ENCODE data around the gene NTSR1. TPM values are rescaled to one million over a fixed set of nuclear protein-coding genes. Genes with fewer than 3 reads are reported as not detected.

Gene NTSR1
- total and polyA plus RNA-seq, 2 experiments from 2014 or later, result 0.15 to 1.4 TPM

GRCh38 chr20:62659488-62660239 lies 49.0 kb upstream of the NTSR1 start (continued):
- TF ChIP-seq CTCF (conservative IDR thresholded peaks at IDR 0.05; ENCODE audit: low read depth in 2 of 2) (no peak), NANOG (IDR thresholded peaks at IDR 0.05; ENCODE audit: borderline replicate concordance) (no peak), JUNB (IDR thresholded peaks at IDR 0.05; ENCODE audit: unreplicated experiment) (no peak), STAT1 (IDR thresholded peaks at IDR 0.05; ENCODE audit: unreplicated experiment) (no peak), REST (IDR thresholded peaks at IDR 0.05; ENCODE audit: unreplicated experiment) (no peak)

GRCh38 chr20:62660240-62660615 lies 48.4 kb upstream of the NTSR1 start:
- Mint-ChIP-seq H3K27ac (no peak overlapping the region), H3K4me3 (no peak overlapping the region)
- no peak overlapping the region for H3K27ac ChIP-seq (ENCODE audit: low read depth)
- TF ChIP-seq EZH2phosphoT487 (IDR thresholded peaks at IDR 0.05; ENCODE audit: unreplicated experiment) (no peak), JUNB (IDR thresholded peaks at IDR 0.05; ENCODE audit: unreplicated experiment) (no peak), ZNF114 (CRISPR knock-in tag; IDR thresholded peaks at IDR 0.05) (no peak), STAT1 (IDR thresholded peaks at IDR 0.05; ENCODE audit: unreplicated experiment) (no peak), ZNF331 (CRISPR knock-in tag; IDR thresholded peaks at IDR 0.05; ENCODE audit: low read depth) (no peak), CTCF (conservative IDR thresholded peaks at IDR 0.05; ENCODE audit: low read depth in 2 of 2) (no peak), REST (IDR thresholded peaks at IDR 0.05; ENCODE audit: unreplicated experiment) (no peak), CREB1 (CRISPR knock-in tag; IDR thresholded peaks at IDR 0.05; ENCODE audit: low read depth) (no peak)

More at GRCh38 chr20:62660240-62660615, 48.4 kb upstream of the NTSR1 start:
- Mint-ChIP-seq H3K27me3 (ENCODE audit: insufficient read depth, low read depth, poor library complexity) (peaks cover 1% of the 10 kb centered on the region), H3K36me3 (ENCODE audit: low read depth) (no peaks in the 10 kb centered on the region; the same call in 2 of the 3 replicates), H3K9me3 (no peaks in the 10 kb centered on the region), H3K4me1 (peaks cover 7% of the 10 kb centered on the region)
- Histone ChIP-seq H3F3A (replicated peaks; ENCODE audit: low read depth) (no peaks in the 10 kb centered on the region), H3K79me2 (replicated peaks; ENCODE audit: insufficient read depth) (0 out of 2 replicates have a peak, but pooled peaks cover 6% of the 10 kb centered on the region), H3K9me2 (ENCODE audit: insufficient read depth) (no peaks in the 10 kb centered on the region), H3K36me3 (ENCODE audit: insufficient read depth) (no peaks in the 10 kb centered on the region; the same call in 1 of the 2 replicates), H4K20me1 (replicated peaks; ENCODE audit: insufficient read depth) (no peaks in the 10 kb centered on the region; the same call in 1 of the 2 replicates), H3K4me1 (ENCODE audit: insufficient read depth) (no peaks in the 10 kb centered on the region), H3K4me3 (no peak overlapping the region), H2AFZ (no peak overlapping the region), H3K27me3 (ENCODE audit: insufficient read depth) (no peaks in the 10 kb centered on the region), H3K4me2 (no peak overlapping the region)
- no peak for DNase-seq (ENCODE audit: low spot score)
- ATAC-seq, result no peak

Measured in GM23338 (cell line).